Skeletal muscle tissue (tissue), 4 donors: ENCODE data around the gene DNAJC15. TPM values are rescaled to one million over a fixed set of nuclear protein-coding genes. Genes with fewer than 3 reads are reported as not detected.
"Not testable (repeated sequence)": the region's sequence is repeated elsewhere in the genome, so short reads cannot be mapped to it uniquely, and the experiment has no call there.

Experiments used
- H3K27ac ChIP-seq: one replicate; pipeline ENCODE4 v1.7.0; 2013; ENCODE audit warnings: mild to moderate bottlenecking, low read depth, low read length, inconsistent platforms
- H3K27me3 ChIP-seq, 3 donors: one replicate each; pipeline ENCODE4 v1.7.0; 2013; ENCODE audit warnings: low read length in 3 of 3; ENCODE audit not compliant: control insufficient read depth in 3 of 3, insufficient read depth in 3 of 3
- H3K36me3 ChIP-seq, 3 donors: one replicate each; pipeline ENCODE4 v1.7.0; 2013; ENCODE audit warnings: low read length in 3 of 3; ENCODE audit not compliant: control insufficient read depth in 3 of 3, insufficient read depth in 3 of 3
- H3K4me1 ChIP-seq, 3 donors: one replicate each; pipeline ENCODE4 v1.7.0; 2013; ENCODE audit warnings: low read length in 3 of 3, mild to moderate bottlenecking in 3 of 3; ENCODE audit not compliant: control insufficient read depth in 3 of 3, insufficient read depth in 3 of 3
- H3K4me3 ChIP-seq, 3 donors: one replicate each; pipeline ENCODE4 v1.7.0; 2013; ENCODE audit warnings: low read length in 3 of 3
- H3K9ac ChIP-seq, 3 donors: one replicate each; pipeline ENCODE4 v1.7.0; 2013; ENCODE audit warnings: low read length in 3 of 3, mild to moderate bottlenecking in 3 of 3, moderate library complexity in 2 of 3, low read depth in 1 of 3
- H3K9me3 ChIP-seq, 3 donors: one replicate each; pipeline ENCODE4 v1.7.0; 2013; ENCODE audit warnings: low read length in 3 of 3; ENCODE audit not compliant: control insufficient read depth in 3 of 3
- total RNA-seq: library from RNA; depleted of rRNA; stranded (reverse); fragments of >200 nt; gene quantifications from one replicate; pipeline ENCODE4 v1.2.3, GENCODE V29; 2014
- donor health status: Osteomylitis.

Gene DNAJC15
- total RNA-seq, 1 donor from 2014 or later, result 7.3 TPM

DNA sequence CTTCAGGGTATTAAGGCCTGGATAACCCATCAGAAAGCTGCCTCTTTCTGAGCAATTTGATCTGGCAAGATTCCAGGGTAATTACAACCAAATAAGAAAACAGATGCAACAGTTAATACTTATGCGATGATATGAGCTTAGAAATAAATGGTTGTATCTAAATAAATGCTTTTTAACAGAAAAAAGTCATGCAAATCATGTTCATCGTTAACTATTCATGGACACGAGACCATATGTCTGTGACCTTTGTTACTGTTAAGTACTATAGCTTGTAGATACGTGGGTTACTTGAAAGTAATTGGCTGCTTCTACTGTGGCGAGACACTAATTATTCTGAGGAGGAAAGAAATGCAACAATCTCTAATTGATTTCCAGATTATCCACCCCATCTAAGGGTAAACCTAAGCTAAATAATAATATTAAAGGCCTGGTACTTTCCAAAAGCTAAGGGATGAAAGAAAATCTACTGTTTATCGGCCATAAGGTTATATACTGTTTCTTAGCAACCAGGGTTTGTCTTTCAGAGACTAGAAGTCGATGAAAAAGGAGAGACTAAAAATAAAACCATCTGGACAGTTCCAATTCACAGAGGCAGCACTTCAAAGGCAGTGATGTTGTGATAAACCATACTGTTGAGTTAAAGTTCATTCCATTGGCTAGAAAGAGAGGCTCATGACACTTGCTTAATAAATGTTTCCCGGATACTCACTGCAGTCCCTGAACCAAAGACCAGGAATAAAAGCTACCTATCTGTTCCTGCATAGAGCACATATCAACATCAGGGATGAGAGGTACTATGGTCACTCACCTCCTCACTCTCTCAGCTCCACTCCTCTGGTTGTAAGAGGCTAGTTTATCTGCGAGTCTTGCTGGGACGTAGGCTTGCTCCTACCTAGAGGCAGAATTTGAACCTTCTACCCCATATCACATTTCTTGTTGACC is 32.8 kb upstream of the DNAJC15 start:
- Histone ChIP-seq H3K36me3 (no peaks in the 10 kb centered on the region), H3K27me3 (no peaks in the 10 kb centered on the region), H3K9ac (no peak overlapping the region), H3K27ac (no peak overlapping the region), H3K4me3 (peak overlapping the region in 2 of 3 donors; percentile 17 to 82), H3K9me3 (no peaks in the 10 kb centered on the region), H3K4me1 (peaks cover 3 to 21% (median 11%) of the 10 kb centered on the region in 3 donors)

DNA sequence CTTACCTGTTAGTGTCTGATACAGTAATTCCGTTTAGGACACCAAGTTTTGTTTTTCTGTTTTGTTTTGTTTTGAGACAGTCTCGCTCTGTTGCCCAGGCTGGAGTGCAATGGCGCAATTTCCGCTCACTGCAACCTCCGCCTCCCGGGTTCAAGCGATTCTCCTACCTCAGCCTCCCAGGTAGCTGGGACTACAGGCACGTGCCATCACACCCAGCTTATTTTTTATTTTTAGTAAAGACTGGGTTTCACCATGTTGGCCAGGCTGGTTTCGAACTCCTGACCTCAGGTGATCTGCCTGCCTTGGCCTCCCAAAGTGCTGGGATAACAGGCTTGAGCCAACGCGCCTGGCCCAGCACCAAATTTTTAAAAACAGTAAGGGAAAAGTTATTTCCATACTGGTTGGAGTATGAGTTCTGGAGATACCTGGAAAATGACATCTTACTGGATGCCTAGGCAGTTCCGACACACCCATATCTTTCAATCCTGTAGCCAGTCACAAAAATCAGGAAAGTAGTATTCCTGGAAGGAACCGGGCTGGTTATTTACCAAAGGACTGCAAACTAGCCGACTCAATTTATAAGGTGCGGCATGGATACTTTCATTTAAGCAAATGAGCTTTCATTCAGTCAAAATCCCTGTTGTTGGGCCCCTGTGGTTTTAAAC is 32.0 kb upstream of the DNAJC15 start:
- not testable (repeated sequence) for H3K36me3 ChIP-seq, H3K9me3 ChIP-seq, H3K27me3 ChIP-seq
- Histone ChIP-seq H3K9ac (peak overlapping the region; percentile 74 to 83 (median 77)), H3K4me1 (peaks cover 0 to 16% (median 5%) of the 10 kb centered on the region in 3 donors), H3K27ac (peak overlapping the region; percentile 66), H3K4me3 (peak overlapping the region; percentile 77 to 90 (median 82))

DNA sequence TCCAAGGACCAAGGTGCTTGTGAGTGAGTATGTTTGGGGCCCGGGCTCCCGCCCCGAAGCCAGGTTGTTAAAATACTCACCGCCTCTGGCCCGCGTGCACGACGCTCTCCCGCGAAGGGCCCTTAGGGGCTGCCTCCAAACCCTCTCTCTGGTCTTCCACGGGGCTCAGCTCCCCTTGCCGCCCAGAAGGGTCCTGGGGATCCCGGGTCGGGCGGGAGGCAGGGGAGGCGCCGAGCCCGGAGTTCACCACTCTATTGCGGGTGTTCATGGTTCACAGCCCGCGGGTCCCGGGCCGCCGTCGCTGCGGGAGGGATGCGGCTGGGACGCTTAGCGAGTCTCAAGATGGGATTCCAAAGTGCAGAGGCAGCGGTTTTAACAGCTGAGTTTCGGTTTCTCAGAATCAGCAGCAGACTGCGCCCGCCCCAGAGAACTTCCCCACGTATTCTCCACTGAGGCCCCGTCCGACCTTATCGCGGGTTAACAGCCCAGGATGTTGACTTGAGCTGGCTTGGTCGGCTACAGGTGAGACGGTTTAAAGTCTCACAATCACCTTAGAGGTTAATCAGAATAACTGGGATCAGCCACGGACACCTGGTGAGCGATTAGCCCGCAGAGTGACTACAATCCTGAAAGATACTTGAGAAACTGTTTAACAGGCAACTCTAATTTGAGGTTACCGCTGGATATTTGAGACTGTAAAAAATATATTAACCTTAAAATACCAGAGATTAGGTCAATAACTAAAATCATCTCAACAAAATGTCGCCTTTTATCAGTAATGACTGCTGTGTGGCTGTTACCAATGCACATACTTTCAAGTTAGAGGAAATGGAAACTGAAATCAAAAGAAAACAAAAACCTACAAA is 31.3 kb upstream of the DNAJC15 start, which contains the start of gene EPSTI1:
EPSTI1 (minus strand) TSS at position 344 of the 866 bp plus-strand sequence; CDS start at position 268, 76 bp downstream.
- peaks cover 0 to 16% (median 5%) of the 10 kb centered on the region in 3 donors for H3K4me1 ChIP-seq
- no peaks in the 10 kb centered on the region for H3K9me3 ChIP-seq
- H3K9ac ChIP-seq, result peak within 1 kb of the TSS; percentile 74 to 83 (median 77)
- no peaks in the 10 kb centered on the region for H3K27me3 ChIP-seq
- peak within 1 kb of the TSS; percentile 66 for H3K27ac ChIP-seq
- H3K36me3 ChIP-seq, result no peaks in the 10 kb centered on the region
- H3K4me3 ChIP-seq, result peak within 1 kb of the TSS; percentile 77 to 90 (median 82)

DNA sequence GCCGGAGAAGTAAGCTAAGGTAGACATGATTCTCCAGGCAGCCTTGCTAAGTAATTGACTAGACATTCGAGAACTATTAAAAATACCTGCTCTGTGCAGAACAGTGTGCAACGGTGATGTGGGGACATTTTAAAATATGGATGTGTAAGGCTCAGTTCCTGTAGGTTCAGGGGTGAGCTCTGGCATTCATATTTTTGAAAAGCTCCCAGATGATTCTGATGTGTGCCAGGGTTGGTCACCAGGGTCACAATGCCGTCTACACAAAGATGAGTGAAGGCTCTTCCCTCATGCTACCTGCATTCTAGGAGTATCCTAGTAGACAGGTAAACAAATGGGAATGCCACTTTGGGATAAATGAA is 30.6 kb upstream of the DNAJC15 start:
- Histone ChIP-seq H3K27me3 (no peaks in the 10 kb centered on the region), H3K27ac (peak overlapping the region; percentile 66), H3K9ac (peak overlapping the region; percentile 74 to 83 (median 77)), H3K4me3 (peak overlapping the region; percentile 77 to 90 (median 82)), H3K36me3 (no peaks in the 10 kb centered on the region), H3K9me3 (no peaks in the 10 kb centered on the region), H3K4me1 (peaks cover 0 to 16% (median 5%) of the 10 kb centered on the region in 3 donors)

DNA sequence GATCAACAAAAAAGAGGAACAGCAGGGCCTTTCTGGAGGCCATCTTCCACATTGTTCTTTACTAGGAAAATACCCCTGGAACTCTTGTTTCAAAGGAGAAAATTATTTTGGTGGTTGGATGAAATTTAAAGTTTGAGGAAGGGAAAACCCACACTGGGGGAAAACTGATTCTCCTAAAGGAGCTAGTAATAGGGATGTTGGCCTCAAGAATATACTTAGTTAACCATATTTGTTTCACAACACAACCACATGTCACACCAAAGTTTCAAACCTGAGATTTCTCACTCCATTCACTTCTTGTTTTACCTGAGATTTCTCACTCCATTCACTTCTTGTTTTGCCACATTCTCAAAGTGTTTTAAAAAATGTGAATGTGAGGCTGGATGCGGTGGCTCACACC is 28.5 kb upstream of the DNAJC15 start:
- no peaks in the 10 kb centered on the region for H3K27me3 ChIP-seq
- H3K4me1 ChIP-seq, result peaks cover 0 to 16% (median 5%) of the 10 kb centered on the region in 3 donors
- H3K4me3 ChIP-seq, result no peak overlapping the region
- H3K36me3 ChIP-seq, result no peaks in the 10 kb centered on the region
- H3K9me3 ChIP-seq, result no peaks in the 10 kb centered on the region
- H3K9ac ChIP-seq, result no peak overlapping the region
- H3K27ac ChIP-seq, result no peak overlapping the region

DNA sequence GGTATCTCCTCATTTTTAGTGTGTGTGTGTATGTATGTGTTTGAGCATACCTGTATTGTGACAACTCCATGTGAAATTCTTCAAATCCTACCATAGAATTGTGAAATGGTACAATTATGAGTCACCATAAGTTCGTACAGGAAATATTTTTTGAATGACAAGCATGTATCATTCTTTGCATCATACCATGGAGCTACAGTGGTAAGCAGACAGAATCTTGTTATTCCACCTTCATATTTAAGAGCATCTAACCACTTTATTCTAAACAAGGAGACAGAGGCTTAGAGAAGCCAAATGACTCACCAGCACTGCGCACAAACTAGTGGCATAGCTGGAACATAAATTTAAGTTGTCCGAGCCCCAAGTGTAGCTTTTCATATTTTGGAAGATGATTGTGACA is 26.8 kb upstream of the DNAJC15 start:
- Histone ChIP-seq H3K36me3 (no peaks in the 10 kb centered on the region), H3K27me3 (no peaks in the 10 kb centered on the region), H3K9me3 (no peaks in the 10 kb centered on the region), H3K9ac (no peak overlapping the region), H3K27ac (no peak overlapping the region), H3K4me3 (no peak overlapping the region), H3K4me1 (peaks cover 0 to 10% (median 0%) of the 10 kb centered on the region in 3 donors)

DNA sequence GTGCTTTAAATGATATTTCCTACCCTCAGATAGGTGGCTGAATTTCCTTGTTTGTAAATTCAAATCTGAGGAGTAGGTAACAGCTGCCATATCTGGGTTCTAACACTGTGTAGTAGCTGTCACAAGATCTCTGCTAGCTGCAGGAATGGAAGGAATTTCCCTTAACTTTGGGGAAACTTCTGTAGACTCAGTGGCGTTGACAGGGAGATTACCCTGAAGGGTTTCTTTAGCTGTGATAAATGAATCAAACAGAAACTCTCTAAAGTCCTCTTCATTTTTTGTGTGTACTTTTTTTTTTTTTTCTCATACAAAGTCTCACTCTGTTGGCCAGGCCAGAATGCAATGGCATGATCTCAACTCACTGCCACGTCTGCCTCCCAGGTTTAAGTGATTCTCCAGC is 26.0 kb upstream of the DNAJC15 start:
- Histone ChIP-seq H3K36me3 (no peaks in the 10 kb centered on the region), H3K9me3 (no peaks in the 10 kb centered on the region), H3K27me3 (no peaks in the 10 kb centered on the region), H3K27ac (no peak overlapping the region), H3K4me3 (no peak overlapping the region), H3K9ac (no peak overlapping the region), H3K4me1 (peaks cover 0 to 2% (median 0%) of the 10 kb centered on the region in 3 donors)

DNA sequence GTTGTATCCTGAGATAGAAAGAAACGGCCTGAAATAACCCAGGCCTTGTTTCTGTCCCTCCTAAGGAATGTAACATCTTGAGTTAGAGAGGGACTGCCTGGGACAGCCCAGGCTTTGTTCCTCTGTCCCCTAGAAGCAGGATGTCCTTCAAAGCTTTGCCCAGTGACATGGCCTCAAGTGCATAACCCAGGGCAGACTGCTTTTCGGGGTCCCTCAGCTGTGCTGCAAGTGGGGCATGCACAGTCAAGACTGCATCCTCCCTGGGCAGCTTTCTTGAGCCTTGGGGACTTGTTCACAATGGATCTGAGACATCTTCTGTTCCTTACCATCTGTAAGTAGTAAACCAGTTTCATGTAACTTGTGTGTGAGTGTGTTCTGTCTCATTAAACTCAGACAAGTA is 23.9 kb upstream of the DNAJC15 start:
- H3K4me1 ChIP-seq, result no peaks in the 10 kb centered on the region
- H3K36me3 ChIP-seq, result no peaks in the 10 kb centered on the region
- no peak overlapping the region for H3K27ac ChIP-seq
- H3K4me3 ChIP-seq, result no peak overlapping the region
- no peaks in the 10 kb centered on the region for H3K9me3 ChIP-seq
- H3K9ac ChIP-seq, result no peak overlapping the region
- no peaks in the 10 kb centered on the region for H3K27me3 ChIP-seq

DNA sequence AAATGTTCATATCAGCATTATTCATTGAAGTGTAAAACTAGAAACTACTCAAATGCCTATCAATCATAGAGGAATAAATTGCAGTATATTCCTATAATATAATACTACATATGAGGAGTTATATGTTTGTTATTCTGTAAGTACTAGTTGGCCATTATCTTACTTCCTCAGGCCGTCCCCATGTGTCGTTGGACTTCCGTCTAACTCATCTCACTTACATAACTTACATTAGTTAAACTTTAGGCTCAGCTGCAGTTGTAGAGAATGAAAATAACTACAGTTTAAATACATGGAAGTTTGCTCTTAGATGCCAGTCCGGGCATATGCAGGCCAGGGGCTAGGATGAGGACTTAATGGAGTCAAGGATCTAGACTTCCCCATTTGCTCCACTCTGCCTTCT is 22.7 kb upstream of the DNAJC15 start:
- Histone ChIP-seq H3K36me3 (no peaks in the 10 kb centered on the region), H3K27me3 (no peaks in the 10 kb centered on the region), H3K27ac (no peak overlapping the region), H3K9ac (no peak overlapping the region), H3K4me1 (no peaks in the 10 kb centered on the region), H3K4me3 (no peak overlapping the region), H3K9me3 (no peaks in the 10 kb centered on the region)
